Head of caudate nucleus (tissue), 42 donors: Measurements from ENCODE around the gene BSG.

Experiments
- DNase-seq, 42 donors: peaks; one replicate each; pipeline versions ENCODE4 v3.0.0 to v3.0.0-alpha.2; 2020 to 2021; ENCODE audit warnings: mixed read lengths in 7 of 42
- intact Hi-C: fragments of 100-400 bp; cut with DNase I; formaldehyde crosslinking; loops from one replicate; pipeline ENCODE4 v1.15.0; 2022

Gene BSG

GRCh38 chr19:572140-572742 lies at the start of gene BSG:
TSS of gene BSG (plus strand) at chr19:572596. CDS start at chr19:572635, 39 bp downstream.
- intact Hi-C loops: loop anchor here (5.0 kb wide), 1 partner anchor 40 kb away; the partner anchor contains the start of gene CDC34
- peak; percentile 93 to 100 (median 98) for DNase-seq

- intact Hi-C loops: no loop called here
- no peak for DNase-seq
Observed at GRCh38 chr19:522726-523125, 49.7 kb upstream of the BSG start.

GRCh38 chr19:524062-524674 lies 48.2 kb upstream of the BSG start:
- DNase-seq: no peak
- intact Hi-C loops: no loop called here

- intact Hi-C loops: no loop called here
Observed at GRCh38 chr19:525029-525428, 47.4 kb upstream of the BSG start.

GRCh38 chr19:525857-526419 lies 46.5 kb upstream of the BSG start:
- no peak for DNase-seq
- intact Hi-C loops: no loop called here

More at GRCh38 chr19:525029-525428, 47.4 kb upstream of the BSG start:
- DNase-seq: no peak

- intact Hi-C loops: loop anchor here (2.0 to 5.0 kb wide), 2 partner anchors 20 to 42 kb away; partner anchors contain the start of gene BSG
Observed at GRCh38 chr19:530134-531008, 42.0 kb upstream of the BSG start.

GRCh38 chr19:531009-531752 lies 41.2 kb upstream of the BSG start:
- peak in 41 of 42 donors; percentile 33 to 87 (median 74) for DNase-seq
- intact Hi-C loops: loop anchor here (2.0 to 5.0 kb wide), 2 partner anchors 20 to 41 kb away; partner anchors contain the start of gene BSG

More at GRCh38 chr19:530134-531008, 42.0 kb upstream of the BSG start:
- no peak for DNase-seq

- intact Hi-C loops: loop anchor here (2.0 to 5.0 kb wide), 2 partner anchors 21 to 40 kb away; partner anchors contain the start of gene BSG
- peak in 4 of 42 donors; percentile 21 to 45 (median 32) for DNase-seq
Observed at GRCh38 chr19:531753-532560, 40.4 kb upstream of the BSG start, which contains the start of gene CDC34. TSS of gene CDC34 (plus strand) at chr19:531760. CDS start at chr19:531932, 172 bp downstream.

GRCh38 chr19:532561-533363 lies 39.6 kb upstream of the BSG start:
- DNase-seq: peak; percentile 67 to 94 (median 82)
- intact Hi-C loops: loop anchor here (5.0 kb wide), 1 partner anchor 40 kb away; the partner anchor contains the start of gene BSG

GRCh38 chr19:533364-534058 lies 38.9 kb upstream of the BSG start:
- no peak for DNase-seq
- intact Hi-C loops: loop anchor here (5.0 kb wide), 1 partner anchor 39 kb away; the partner anchor contains the start of gene BSG

- DNase-seq: no peak
- intact Hi-C loops: loop anchor here (5.0 kb wide), 1 partner anchor 38 kb away; the partner anchor contains the start of gene BSG
Observed at GRCh38 chr19:534088-534487, 38.3 kb upstream of the BSG start.

- intact Hi-C loops: no loop called here
- no peak for DNase-seq
Observed at GRCh38 chr19:535017-535835, 37.2 kb upstream of the BSG start.

GRCh38 chr19:536031-536880 lies 36.1 kb upstream of the BSG start:
- no peak for DNase-seq
- intact Hi-C loops: no loop called here

GRCh38 chr19:536881-537404 lies 35.5 kb upstream of the BSG start:
- intact Hi-C loops: no loop called here
- no peak for DNase-seq
